ENCODE data around the gene ZNF496.
"Not testable (repeated sequence)": the region's sequence is repeated elsewhere in the genome, so short reads cannot be mapped to it uniquely, and the experiment has no call there.

ZNF496 gene

DNA sequence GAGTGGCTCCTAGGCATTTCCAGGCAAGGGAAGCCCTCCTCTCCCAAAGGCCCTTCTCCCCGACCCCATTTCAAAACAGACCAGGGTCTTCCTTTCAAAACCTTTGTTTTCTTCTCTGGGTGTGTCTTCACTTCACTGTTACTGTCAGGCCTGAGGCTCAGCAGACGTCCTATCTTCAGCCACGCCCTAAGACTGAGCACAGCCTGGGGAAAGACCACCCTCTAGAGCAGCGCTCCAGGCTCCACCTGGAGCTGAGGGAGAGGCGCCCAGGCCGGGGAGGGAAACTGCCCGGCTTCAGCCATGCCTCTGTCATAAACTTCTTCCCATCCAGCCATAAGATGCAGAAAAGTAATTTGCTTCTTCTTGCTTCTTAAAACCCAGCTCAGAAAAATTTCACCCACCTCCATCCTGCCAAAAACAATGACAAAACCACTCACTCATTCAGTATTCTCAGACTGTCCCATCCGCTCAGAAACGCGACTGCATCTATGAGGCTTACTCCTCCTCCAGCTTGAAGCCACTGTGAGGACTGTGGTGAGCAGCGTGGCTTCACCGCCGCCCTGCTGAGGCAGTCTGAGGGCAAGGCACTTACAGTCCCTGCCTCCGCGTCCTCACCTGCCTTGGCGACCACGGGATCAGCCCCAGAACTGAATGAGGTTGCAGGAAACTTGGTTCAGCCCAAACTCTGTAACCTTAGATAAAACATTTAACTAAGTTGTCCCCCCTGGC lies 39.7 kb downstream of the ZNF496 start:
- no peak for DNase-seq

- DNase-seq: no peak
These were observed 40.5 kb downstream of the ZNF496 start for GRCh38 chr1:247291161-247291560.

DNA sequence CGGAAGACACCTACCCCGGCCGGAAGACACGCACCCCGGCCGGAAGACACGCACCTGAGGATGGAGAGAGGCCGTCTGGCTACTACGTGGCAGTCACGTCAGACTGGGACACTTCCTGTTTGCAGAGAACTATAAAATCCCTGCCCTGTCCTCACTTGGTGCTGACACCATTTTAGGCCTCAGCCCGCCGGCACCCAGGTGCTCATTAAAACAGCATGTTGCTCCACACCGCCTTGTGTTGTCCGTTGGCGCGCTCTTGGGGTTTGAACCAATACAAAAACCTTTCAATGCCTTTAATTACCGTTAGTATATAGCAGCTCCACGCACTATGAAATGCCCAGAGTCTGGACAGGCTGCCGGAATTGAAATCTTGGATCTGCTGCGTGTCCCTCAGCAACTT lies 41.1 kb downstream of the ZNF496 start:
- no peak for DNase-seq

DNA sequence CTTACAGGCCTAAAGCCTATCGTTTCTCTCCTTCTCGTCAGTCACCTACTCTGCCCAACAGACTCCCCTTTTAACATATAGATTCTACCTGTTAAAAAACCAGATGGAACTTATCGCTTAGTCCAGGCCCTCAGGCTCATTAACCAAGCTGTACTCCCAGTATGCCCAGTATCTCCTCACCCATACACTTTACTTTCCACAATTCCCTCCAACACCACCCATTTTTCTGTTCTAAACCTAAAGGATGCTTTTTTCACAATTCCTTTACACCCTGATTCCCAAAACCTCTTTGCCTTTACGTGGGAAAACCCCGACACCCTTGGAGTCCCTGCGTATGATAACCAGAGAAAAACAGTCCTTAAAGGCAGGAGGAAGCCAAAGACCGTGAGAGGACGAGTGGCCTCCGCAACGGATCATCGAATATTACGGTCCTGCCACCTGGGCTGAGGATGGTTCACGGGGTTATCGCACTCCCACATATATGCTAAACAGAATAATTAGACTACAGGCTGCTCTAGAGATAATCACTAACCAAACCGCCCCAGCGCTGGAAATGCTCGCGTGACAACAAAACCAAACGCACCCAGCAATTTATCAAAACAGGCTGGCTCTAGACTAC lies 42.3 kb downstream of the ZNF496 start:
- not testable (repeated sequence) for DNase-seq

DNA sequence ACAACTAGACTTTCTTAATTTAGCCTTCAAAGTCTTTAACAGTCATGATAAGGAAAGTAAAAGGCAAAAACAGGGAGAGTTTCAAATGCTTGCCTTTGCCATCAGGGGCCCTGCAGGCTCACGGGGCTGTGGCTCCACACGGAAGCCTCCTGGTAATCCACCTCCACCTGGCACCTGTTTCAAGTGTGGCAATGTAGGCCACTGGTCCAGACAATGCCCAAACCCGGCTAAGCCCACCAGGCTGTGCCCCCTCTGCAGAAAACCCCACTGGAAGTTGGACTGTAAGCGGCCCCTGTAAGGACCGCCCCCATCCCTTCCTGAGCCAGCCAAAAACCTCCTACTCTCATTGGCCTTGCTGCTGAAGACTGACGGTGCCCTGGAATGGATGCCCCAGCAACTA lies 43.3 kb downstream of the ZNF496 start:
- DNase-seq: no peak

DNA sequence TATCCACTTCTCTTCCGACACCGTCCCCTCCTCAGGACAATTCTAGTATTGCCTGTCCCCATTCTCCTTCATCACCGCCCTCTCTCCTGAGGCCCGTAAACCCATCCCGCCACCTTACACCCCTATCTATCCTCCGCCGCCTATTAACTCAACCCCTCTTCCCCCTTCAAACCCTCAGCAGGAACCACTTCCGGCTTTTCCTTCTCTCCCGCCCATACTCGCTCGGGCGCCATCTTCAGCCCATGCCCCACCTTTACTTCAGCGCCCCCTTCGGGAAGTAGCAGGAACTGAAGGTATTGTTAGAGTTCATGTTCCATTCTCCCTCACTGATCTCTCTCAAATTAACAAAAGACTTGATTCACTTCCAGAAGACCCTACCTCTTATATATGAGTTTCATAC lies 44.2 kb downstream of the ZNF496 start:
- no peak for DNase-seq

DNA sequence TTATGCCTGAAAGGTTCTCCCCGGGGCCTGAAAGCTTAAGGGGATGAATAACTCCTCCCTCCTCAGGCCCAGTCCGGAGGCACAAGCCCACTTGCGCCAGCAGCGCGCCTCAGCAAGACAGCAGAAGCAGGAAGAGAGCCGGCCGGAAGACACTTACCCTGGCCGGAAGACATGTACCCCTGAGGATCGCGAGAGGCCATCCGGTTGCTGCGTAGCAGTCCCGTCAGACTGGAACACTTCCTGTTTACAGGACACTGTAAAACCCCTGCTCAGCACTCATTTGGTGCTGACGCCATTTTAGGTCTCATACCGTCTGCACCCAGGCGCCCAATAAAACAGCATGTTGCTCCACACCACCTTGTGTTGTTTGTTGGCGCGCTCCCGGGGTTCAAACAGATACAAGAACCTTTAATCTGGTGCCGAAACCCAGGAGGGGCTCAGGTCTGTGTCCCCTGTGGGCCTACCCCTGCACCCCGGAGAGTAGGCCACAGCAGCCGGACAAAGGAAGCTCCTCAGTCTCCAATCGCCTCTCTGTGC lies 45.5 kb downstream of the ZNF496 start:
- DNase-seq: no peak

GRCh38 chr1:247281001-247281574 lies 50.6 kb downstream of the ZNF496 start:
- DNase-seq: no peak

- no peak for DNase-seq
These were observed 54.5 kb downstream of the ZNF496 start for GRCh38 chr1:247277191-247277590.

GRCh38 chr1:247274605-247275256 lies 56.9 kb downstream of the ZNF496 start:
- no peak for DNase-seq

GRCh38 chr1:247273013-247273412 lies 58.7 kb downstream of the ZNF496 start:
- DNase-seq: no peak

DNA sequence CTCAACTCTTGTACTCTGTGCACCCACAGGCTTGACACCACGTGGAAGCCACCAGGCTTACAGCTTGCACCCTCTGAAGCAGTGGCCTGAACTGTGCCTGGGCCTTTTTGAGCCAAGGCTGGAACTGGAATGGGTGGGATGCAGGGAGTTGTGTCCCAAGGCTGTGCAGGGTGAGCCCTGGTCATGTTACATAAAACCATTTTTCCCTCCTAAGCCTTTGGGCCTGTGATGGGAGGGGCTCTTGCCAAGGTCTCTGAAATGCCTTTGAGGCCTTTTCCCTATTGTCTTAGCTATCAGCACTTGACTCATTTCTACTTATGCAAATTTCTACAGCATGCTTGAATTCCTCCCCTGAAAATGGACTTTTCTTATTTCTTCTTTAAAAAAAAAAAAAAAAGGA lies 61.7 kb downstream of the ZNF496 start:
- no peak for DNase-seq

DNA sequence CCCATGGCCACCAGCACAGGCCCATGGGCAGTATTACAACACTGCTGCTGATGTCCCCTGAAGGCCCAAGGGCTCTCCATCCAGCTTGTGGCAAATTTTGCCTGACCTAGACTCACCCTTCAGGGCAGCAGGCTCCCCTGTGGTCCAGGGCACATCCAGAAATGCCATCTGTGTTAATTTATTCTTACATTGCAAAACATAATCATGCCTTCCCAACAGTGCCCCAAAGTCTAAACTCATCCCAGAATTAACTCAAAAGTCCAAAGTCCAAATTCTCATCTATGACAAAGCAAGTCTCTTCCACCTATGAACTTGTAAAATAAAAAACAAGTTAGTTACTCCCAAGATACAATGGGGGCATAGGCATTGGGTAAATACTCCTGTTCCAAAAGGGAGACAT lies 62.5 kb downstream of the ZNF496 start:
- no peak for DNase-seq

DNA sequence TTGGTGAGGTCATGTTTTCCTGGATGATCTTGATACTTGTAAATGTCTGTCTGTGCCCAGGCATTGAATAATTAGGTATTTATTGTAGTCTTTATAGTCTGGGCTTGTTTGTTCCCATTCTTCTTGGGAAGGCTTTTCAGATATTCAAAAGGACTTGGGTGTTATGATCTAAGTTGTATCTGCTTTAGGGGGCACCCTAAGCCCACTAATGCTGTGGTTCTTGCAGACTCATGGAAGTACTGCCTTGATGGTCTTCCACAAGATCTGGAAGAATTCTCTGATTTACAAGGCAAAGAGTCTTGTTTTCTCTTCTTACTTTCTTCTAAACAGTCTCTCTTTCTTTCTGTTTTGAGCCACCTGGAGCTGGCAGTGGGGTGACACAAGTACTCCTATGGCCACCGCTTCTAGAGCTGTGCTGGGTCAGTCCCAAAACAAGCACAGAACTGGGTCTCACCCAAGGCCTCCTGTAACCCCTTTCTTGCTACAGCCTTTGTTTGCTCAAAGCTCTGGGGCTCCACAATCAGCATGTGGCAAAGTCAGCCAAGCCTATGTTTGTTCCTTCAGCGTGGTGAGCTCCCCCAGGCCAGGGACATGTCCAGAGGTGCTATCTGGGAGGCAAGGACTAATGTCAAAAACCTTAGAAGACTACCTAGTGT lies 63.1 kb downstream of the ZNF496 start:
- DNase-seq: no peak

DNA sequence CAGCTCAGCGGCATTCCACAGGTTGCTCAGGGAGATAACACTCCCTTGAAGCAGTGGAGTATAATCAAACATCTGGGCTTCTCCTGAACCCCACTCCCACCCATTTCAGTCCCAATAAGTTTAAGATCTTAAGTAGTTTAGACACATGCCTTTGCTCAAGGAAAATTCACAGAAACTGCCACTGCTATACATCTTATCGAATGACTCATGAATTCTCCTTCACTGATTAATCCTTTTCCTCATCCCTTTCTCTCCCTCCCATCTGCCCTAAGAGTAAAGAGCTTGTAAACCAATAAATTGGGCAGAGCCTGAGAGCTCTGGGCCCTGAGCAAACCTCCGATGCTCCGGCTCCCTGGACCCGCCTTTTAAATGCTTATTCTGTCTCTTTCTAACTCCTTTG lies 65.6 kb downstream of the ZNF496 start:
- DNase-seq: no peak

DNA sequence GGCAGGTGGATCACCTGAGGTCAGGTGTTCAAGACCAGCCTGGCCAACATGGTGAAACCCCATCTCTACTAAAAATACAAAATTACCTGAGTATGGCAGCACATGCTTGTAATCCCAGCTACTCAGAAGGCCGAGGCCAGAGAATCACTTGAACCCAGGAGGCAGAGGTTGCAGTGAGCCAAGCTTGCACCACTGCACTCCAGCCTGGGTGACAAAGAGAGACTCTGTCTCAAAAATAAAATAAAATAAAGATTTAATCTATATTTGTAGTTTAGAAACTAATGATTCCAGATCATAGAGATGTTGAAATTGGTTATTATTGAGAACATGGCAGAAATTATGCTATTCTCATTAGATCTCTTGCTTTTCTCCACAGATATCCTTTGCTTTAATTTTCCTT lies 75.9 kb downstream of the ZNF496 start, which contains the start of gene VN1R5:
Gene VN1R5, plus strand, starts transcription at position 301 of the 400 bp plus-strand sequence.
- not testable (repeated sequence) for DNase-seq

GRCh38 chr1:247247568-247247967 lies 84.1 kb downstream of the ZNF496 start:
- no peak for DNase-seq

All from NCI-H1694 (cell line).